Choroid plexus epithelial cell (primary cell): ENCODE measurements around the gene PPP1R14C.

Source experiments
- DNase-seq: peaks from one replicate; pipeline ENCODE4 v3.0.0-alpha.2; 2010; ENCODE audit warnings: low read depth
- H3K4me3 ChIP-seq: 2 replicates; pipeline ENCODE4 v1.5.1; 2011; ENCODE audit warnings: low read depth, mild to moderate bottlenecking, control low read depth, low read length, moderate library complexity
- CTCF ChIP-seq: conservative IDR thresholded peaks from 2 replicates; pipeline ENCODE4 v1.5.1; 2011; ENCODE audit warnings: low read depth, mild to moderate bottlenecking, control low read depth, inconsistent platforms, low read length, moderate library complexity

PPP1R14C gene

GRCh38 chr6:150203871-150204545 lies 61.2 kb downstream of the PPP1R14C start:
- no peak overlapping the region for H3K4me3 ChIP-seq
- no peak for TF ChIP-seq CTCF
- DNase-seq = no peak

GRCh38 chr6:150204705-150205472 lies 62.0 kb downstream of the PPP1R14C start:
- DNase-seq = no peak
- TF ChIP-seq CTCF = no peak

GRCh38 chr6:150207931-150208570 lies 65.2 kb downstream of the PPP1R14C start:
- no peak for DNase-seq
- TF ChIP-seq CTCF = no peak
- no peak overlapping the region for H3K4me3 ChIP-seq

More at GRCh38 chr6:150204705-150205472, 62.0 kb downstream of the PPP1R14C start:
- H3K4me3 ChIP-seq = no peak overlapping the region

- H3K4me3 ChIP-seq = no peak overlapping the region
- TF ChIP-seq CTCF = no peak
- DNase-seq = no peak
These were observed 65.9 kb downstream of the PPP1R14C start for GRCh38 chr6:150208611-150209352.

GRCh38 chr6:150209415-150209814 lies 66.6 kb downstream of the PPP1R14C start:
- no peak overlapping the region for H3K4me3 ChIP-seq
- no peak for DNase-seq
- no peak for TF ChIP-seq CTCF

- H3K4me3 ChIP-seq = no peak overlapping the region
- no peak for DNase-seq
- TF ChIP-seq CTCF = no peak
These were observed 69.1 kb downstream of the PPP1R14C start for GRCh38 chr6:150211700-150212511.
